ENCODE results near the gene MAB21L3. TPM values are rescaled to one million over a fixed set of nuclear protein-coding genes. Genes with fewer than 3 reads are reported as not detected.
A peak's percentile ranks its signal among the peaks of the same experiment; 100 is the strongest.

MAB21L3 gene
- 10 to 100 TPM; 12.0 to 22.7 (median 19.6) TPM for total RNA-seq

GRCh38 chr1:116110567-116111523 is at the start of gene MAB21L3:
MAB21L3 (plus strand) TSS chr1:116111399; CDS start chr1:116112616, 1,217 bp downstream.
- intact Hi-C loops (cut with DNase I) = no loop called here
- H3K4me3 ChIP-seq = peak within 1 kb of the TSS; percentile 1 to 41 (median 24)
- H3K9me3 ChIP-seq = no peaks in the 10 kb centered on the region
- no peaks in the 10 kb centered on the region for H3K27me3 ChIP-seq
- no peak for DNase-seq
- TF ChIP-seq POLR2A (IDR thresholded peaks at IDR 0.05) (no peak), CTCF (IDR thresholded peaks at IDR 0.05) (no peak)
- no peaks in the 10 kb centered on the region for H3K36me3 ChIP-seq
- 27 to 54% methylated on average over 11 of the region's 12 CpGs for WGBS, 2 donors
- H3K27ac ChIP-seq = peak within 1 kb of the TSS; percentile 78 to 91 (median 86)
- peaks cover 8 to 67% (median 18%) of the 10 kb centered on the region in 3 donors for H3K4me1 ChIP-seq

DNA sequence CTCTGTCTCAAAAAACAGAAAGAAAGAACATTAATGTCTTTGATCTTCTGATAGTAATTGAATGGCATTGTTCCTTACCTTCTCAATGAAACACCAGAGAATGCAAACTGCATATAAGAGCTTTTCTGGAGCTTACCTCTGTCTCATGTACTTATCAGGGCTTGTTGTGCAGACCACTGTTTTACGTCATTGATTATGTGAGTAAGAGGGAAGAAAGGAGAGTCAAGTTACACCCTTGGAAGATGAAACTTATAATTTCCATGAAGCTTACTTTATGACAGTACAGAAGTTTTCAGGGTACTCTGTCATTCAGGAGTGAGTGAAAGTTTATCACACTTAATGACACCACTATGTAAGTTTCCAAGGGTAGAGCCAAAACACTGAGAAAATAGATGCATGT is 49.0 kb upstream of the MAB21L3 start:
- intact Hi-C loops (cut with DNase I) = no loop called here
- Histone ChIP-seq H3K4me1 (peaks cover 0 to 26% (median 0%) of the 10 kb centered on the region in 3 donors), H3K27ac (no peak overlapping the region), H3K27me3 (no peaks in the 10 kb centered on the region), H3K36me3 (peaks cover 0 to 50% (median 0%) of the 10 kb centered on the region in 3 donors), H3K9me3 (no peaks in the 10 kb centered on the region), H3K4me3 (no peak overlapping the region)
- no peak for TF ChIP-seq POLR2A (IDR thresholded peaks at IDR 0.05)
- no peak for TF ChIP-seq CTCF (IDR thresholded peaks at IDR 0.05)
- no peak for DNase-seq
- 86 to 87% methylated on average over 1 of the region's 1 CpG for WGBS, 2 donors

DNA sequence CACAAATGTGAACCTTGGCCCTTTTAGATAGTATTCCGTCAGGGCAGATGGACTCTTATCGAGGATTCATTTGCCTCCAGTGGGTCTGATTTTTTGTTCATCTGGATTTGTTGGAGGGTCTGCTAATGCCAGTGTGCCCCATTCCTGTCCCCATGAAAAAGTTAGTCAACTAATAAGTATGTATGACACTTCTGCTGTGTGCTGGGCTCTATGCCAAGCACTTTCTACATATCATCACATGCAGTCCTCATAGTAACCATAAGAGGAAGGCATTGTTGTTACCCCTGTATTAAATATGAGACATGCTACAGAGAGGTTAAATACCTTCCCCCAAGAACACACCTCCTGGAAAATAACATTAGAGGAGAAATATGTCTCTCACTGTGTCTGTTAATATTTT is 46.6 kb upstream of the MAB21L3 start:
- peaks cover 0 to 24% (median 0%) of the 10 kb centered on the region in 3 donors for H3K4me1 ChIP-seq
- DNase-seq = no peak

DNA sequence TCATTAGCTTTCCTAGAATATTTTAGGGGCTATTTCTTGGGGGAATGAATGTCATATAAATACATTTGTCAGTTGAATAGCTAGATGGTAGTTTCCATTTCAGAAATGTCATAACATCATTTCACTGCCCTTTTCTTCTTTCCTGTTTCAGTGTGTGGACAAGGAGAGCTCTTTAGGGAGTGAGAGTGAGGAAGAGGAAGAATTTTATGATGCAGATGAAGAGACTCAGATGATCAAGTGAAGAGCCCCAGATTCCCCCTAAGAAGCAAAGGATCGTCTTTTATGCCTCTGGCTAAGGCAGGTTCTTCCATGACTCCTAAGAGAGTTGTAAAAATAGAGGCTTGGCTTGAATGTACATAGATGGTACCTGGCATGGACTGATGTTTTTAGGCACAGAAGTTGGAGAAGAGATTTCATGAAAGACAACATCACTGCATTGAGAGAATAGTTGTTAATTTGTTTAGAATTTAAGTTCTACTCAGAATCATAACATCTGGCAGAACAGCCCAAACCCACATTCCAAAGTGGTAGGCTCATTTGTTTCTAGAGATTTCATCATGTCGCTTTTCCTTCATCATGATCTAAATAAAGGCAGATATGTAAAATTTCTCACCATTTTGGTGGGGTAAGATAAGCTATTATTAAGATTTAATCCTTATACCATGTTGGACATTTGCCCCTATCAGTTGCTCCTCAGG is 44.2 kb upstream of the MAB21L3 start:
- intact Hi-C loops (cut with DNase I) = no loop called here
- peak overlapping the region in 3 of 4 donors; percentile 24 to 67 (median 65) for H3K27ac ChIP-seq
- no peaks in the 10 kb centered on the region for H3K9me3 ChIP-seq
- DNase-seq = no peak
- H3K4me3 ChIP-seq = no peak overlapping the region
- peaks cover 0 to 6% (median 0%) of the 10 kb centered on the region in 3 donors for H3K4me1 ChIP-seq
- 53 to 68% methylated on average over 2 of the region's 2 CpGs for WGBS, 2 donors
- TF ChIP-seq POLR2A (IDR thresholded peaks at IDR 0.05) = no peak
- TF ChIP-seq CTCF (IDR thresholded peaks at IDR 0.05) = no peak
- H3K36me3 ChIP-seq = peaks cover 0 to 79% (median 0%) of the 10 kb centered on the region in 3 donors
- no peaks in the 10 kb centered on the region for H3K27me3 ChIP-seq

More for the DNA sequence above, 46.6 kb upstream of the MAB21L3 start:
- Histone ChIP-seq H3K9me3 (no peaks in the 10 kb centered on the region), H3K27ac (no peak overlapping the region), H3K36me3 (peaks cover 0 to 67% (median 0%) of the 10 kb centered on the region in 3 donors), H3K4me3 (no peak overlapping the region), H3K27me3 (no peaks in the 10 kb centered on the region)
- no peak for TF ChIP-seq CTCF (IDR thresholded peaks at IDR 0.05)
- TF ChIP-seq POLR2A (IDR thresholded peaks at IDR 0.05) = no peak
- 89 to 97% methylated on average over 2 of the region's 2 CpGs for WGBS, 2 donors
- intact Hi-C loops (cut with DNase I) = no loop called here

DNA sequence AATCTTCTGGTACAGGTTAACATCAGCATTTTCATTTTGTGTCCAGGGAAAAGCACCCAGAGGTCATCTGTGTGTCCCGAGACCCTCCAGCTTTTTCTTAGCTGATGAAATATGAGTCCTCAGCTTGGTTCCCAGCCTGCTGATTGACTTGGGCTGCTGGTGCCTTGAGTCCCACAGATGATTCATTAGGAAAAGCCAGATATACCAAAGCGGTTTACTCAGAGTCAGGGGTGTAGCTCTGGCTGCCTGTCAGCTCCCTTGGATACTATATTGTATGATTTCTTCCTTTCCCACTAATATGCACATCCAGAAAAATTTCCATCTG is 43.7 kb upstream of the MAB21L3 start:
- no peak for DNase-seq
- no peaks in the 10 kb centered on the region for H3K9me3 ChIP-seq
- intact Hi-C loops (cut with DNase I) = no loop called here
- H3K4me3 ChIP-seq = no peak overlapping the region
- WGBS, 2 donors = 62 to 67% methylated on average over 2 of the region's 2 CpGs
- H3K36me3 ChIP-seq = peaks cover 0 to 75% (median 0%) of the 10 kb centered on the region in 3 donors
- no peak for TF ChIP-seq CTCF (IDR thresholded peaks at IDR 0.05)
- no peak for TF ChIP-seq POLR2A (IDR thresholded peaks at IDR 0.05)
- H3K27me3 ChIP-seq = no peaks in the 10 kb centered on the region
- peak overlapping the region in 3 of 4 donors; percentile 24 to 67 (median 65) for H3K27ac ChIP-seq
- H3K4me1 ChIP-seq = peaks cover 0 to 6% (median 0%) of the 10 kb centered on the region in 3 donors
